Thyroid gland (tissue), 4 donors: Measurements from ENCODE around the gene INTS7. TPM values are rescaled to one million over a fixed set of nuclear protein-coding genes. Genes with fewer than 3 reads are reported as not detected.

Experiments used
- DNase-seq, 2 donors: peaks; one replicate each; pipeline ENCODE4 v3.0.0-alpha.2; 2019
- H3K27ac ChIP-seq, 3 donors: fragments of 200-600 bp; sonication (generic); 1 replicate in 2 of 3; 2 replicates in 1 of 3; pipeline ENCODE4 v1.5.1; 2016 to 2019; ENCODE audit warnings: mild to moderate bottlenecking in 1 of 3, moderate library complexity in 1 of 3
- H3K27me3 ChIP-seq: fragments of 200-600 bp; sonication (generic); one replicate; pipeline ENCODE4 v1.5.1; 2019
- H3K36me3 ChIP-seq, 2 donors: fragments of 200-600 bp; sonication (generic); one replicate each; pipeline ENCODE4 v1.5.1; 2016 to 2019
- H3K4me1 ChIP-seq, 2 donors: fragments of 200-600 bp; sonication (generic); one replicate each; pipeline ENCODE4 v1.5.1; 2017 to 2019
- H3K4me3 ChIP-seq, 3 donors: fragments of 200-600 bp; sonication (generic); replicated peaks in 1 of 3; 1 replicate in 2 of 3; 2 replicates in 1 of 3; pipeline ENCODE4 v1.5.1; 2016; ENCODE audit warnings: mild to moderate bottlenecking in 1 of 3
- H3K9me3 ChIP-seq: fragments of 200-600 bp; sonication (generic); one replicate; pipeline ENCODE4 v1.5.1; 2017
- POLR2A ChIP-seq, 2 donors: fragments of 450-650 bp; IDR thresholded peaks; one replicate each; pipeline ENCODE4 v1.6.1; 2017; ENCODE audit warnings: antibody characterized with exemption in 2 of 2, mild to moderate bottlenecking in 2 of 2, moderate library complexity in 1 of 2
- WGBS, 2 donors: methylation state at CpG; one replicate each; pipeline ENCODE4 v1.1.5; 2017; 5-methylcytosine and 5-hydroxymethylcytosine counted together
- intact Hi-C: fragments of 100-400 bp; cut with DNase I; formaldehyde crosslinking; loops from one replicate; pipeline ENCODE4 v1.15.1; 2023
- total RNA-seq, 4 donors: library from RNA; depleted of rRNA; stranded (reverse); fragments of >200 nt; gene quantifications; one replicate each; pipeline ENCODE4 v1.2.3, GENCODE V29; 2016
- TF ChIP-seq, protein P1 (sequence below), 6 experiments: fragments of 200-600 bp in 3 of 6; fragments of 450-650 bp in 3 of 6; sonication (generic) in 3 of 6; IDR thresholded peaks; one replicate each; pipeline ENCODE4 v1.5.1; 2016 to 2019; ENCODE audit warnings: antibody characterized with exemption in 6 of 6, mild to moderate bottlenecking in 2 of 6, inconsistent platforms in 1 of 6, moderate library complexity in 1 of 6

The INTS7 gene
- total RNA-seq, 4 donors from 2014 or later = 14.8 to 22.6 (median 19.5) TPM

- no peaks in the 10 kb centered on the region for H3K9me3 ChIP-seq
- H3K36me3 ChIP-seq = no peaks in the 10 kb centered on the region
- H3K27ac ChIP-seq = no peak overlapping the region
- no peak for TF ChIP-seq POLR2A (IDR thresholded peaks at IDR 0.05)
- TF ChIP-seq, protein P1, sequence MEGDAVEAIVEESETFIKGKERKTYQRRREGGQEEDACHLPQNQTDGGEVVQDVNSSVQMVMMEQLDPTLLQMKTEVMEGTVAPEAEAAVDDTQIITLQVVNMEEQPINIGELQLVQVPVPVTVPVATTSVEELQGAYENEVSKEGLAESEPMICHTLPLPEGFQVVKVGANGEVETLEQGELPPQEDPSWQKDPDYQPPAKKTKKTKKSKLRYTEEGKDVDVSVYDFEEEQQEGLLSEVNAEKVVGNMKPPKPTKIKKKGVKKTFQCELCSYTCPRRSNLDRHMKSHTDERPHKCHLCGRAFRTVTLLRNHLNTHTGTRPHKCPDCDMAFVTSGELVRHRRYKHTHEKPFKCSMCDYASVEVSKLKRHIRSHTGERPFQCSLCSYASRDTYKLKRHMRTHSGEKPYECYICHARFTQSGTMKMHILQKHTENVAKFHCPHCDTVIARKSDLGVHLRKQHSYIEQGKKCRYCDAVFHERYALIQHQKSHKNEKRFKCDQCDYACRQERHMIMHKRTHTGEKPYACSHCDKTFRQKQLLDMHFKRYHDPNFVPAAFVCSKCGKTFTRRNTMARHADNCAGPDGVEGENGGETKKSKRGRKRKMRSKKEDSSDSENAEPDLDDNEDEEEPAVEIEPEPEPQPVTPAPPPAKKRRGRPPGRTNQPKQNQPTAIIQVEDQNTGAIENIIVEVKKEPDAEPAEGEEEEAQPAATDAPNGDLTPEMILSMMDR (IDR thresholded peaks at IDR 0.05) = no peak
- DNase-seq = no peak
- intact Hi-C loops = no loop called here
- no peaks in the 10 kb centered on the region for H3K27me3 ChIP-seq
- H3K4me3 ChIP-seq = no peak overlapping the region
- H3K4me1 ChIP-seq = no peaks in the 10 kb centered on the region
- WGBS, 2 donors = 71 to 83% methylated on average over 4 of the region's 4 CpGs
Measured at GRCh38 chr1:211910913-211911485, 124.4 kb downstream of the INTS7 start.

DNA sequence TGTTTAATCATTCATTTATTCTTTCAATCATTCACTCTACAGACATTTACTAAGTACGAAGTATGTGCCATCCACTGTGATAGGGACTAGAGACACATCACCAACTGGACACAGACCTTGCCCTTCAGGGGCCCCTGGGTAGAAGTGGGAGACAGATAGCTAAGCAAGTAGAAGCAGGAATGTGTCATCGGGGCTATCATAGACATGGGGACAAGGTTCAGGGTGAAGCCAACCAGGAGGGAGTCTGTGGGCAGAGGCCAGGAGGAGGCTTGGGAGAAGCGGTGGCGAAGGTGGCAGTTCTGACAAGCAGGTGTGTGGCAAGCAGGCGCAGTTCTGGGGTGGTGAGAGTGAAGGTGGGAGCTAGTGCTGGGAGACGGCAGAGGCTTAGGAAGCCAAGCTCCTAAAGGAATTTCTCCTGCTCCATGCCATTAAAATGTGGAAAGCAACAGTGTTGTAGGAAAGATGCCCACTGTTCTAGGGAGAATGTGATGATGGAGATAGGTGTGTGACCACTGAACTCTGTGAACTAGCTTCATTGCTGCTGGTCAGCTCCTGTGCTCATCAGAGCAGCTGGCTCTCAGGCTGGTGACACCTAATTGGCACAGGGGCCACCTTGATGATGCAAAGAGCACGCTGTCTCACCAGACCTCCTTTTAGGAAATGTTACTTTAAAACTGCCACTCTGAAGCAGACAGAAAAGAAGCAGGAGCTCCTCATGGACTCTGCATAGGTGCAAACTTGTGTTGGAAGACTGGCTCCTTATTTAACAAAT lies 125.1 kb downstream of the INTS7 start:
- TF ChIP-seq POLR2A (IDR thresholded peaks at IDR 0.05) = no peak
- WGBS, 2 donors = 91 to 92% methylated on average over 7 of the region's 7 CpGs
- Histone ChIP-seq H3K36me3 (no peaks in the 10 kb centered on the region), H3K27me3 (no peaks in the 10 kb centered on the region), H3K9me3 (no peaks in the 10 kb centered on the region), H3K4me1 (no peaks in the 10 kb centered on the region), H3K4me3 (no peak overlapping the region), H3K27ac (no peak overlapping the region)
- intact Hi-C loops = no loop called here
- no peak for DNase-seq

- H3K4me1 ChIP-seq = no peaks in the 10 kb centered on the region
- no peak overlapping the region for H3K4me3 ChIP-seq
- H3K27me3 ChIP-seq = no peaks in the 10 kb centered on the region
- WGBS, 2 donors = 65 to 70% methylated on average over 8 to 9 of the region's 9 CpGs
- no peak for DNase-seq
- TF ChIP-seq POLR2A (IDR thresholded peaks at IDR 0.05) = no peak
- TF ChIP-seq, protein P1 (IDR thresholded peaks at IDR 0.05) = no peak
- H3K9me3 ChIP-seq = no peaks in the 10 kb centered on the region
- intact Hi-C loops = no loop called here
- H3K27ac ChIP-seq = no peak overlapping the region
- H3K36me3 ChIP-seq = no peaks in the 10 kb centered on the region
Measured at GRCh38 chr1:211909395-211909794, 126.0 kb downstream of the INTS7 start.

GRCh38 chr1:211908951-211909350 lies 126.4 kb downstream of the INTS7 start:
- Histone ChIP-seq H3K4me3 (no peak overlapping the region), H3K27ac (no peak overlapping the region), H3K9me3 (no peaks in the 10 kb centered on the region), H3K4me1 (no peaks in the 10 kb centered on the region), H3K36me3 (no peaks in the 10 kb centered on the region), H3K27me3 (no peaks in the 10 kb centered on the region)
- 88 to 92% methylated on average over 2 of the region's 2 CpGs for WGBS, 2 donors
- DNase-seq = no peak
- intact Hi-C loops = no loop called here
- TF ChIP-seq, protein P1 (IDR thresholded peaks at IDR 0.05) = no peak
- TF ChIP-seq POLR2A (IDR thresholded peaks at IDR 0.05) = no peak

GRCh38 chr1:211908453-211908852 lies 126.9 kb downstream of the INTS7 start:
- no peak overlapping the region for H3K4me3 ChIP-seq
- intact Hi-C loops = no loop called here
- H3K9me3 ChIP-seq = no peaks in the 10 kb centered on the region
- 74 to 76% methylated on average over 2 of the region's 2 CpGs for WGBS, 2 donors
- H3K27ac ChIP-seq = no peak overlapping the region
- H3K36me3 ChIP-seq = no peaks in the 10 kb centered on the region
- DNase-seq = no peak
- H3K4me1 ChIP-seq = no peaks in the 10 kb centered on the region
- TF ChIP-seq, protein P1 (IDR thresholded peaks at IDR 0.05) = no peak
- TF ChIP-seq POLR2A (IDR thresholded peaks at IDR 0.05) = no peak
- no peaks in the 10 kb centered on the region for H3K27me3 ChIP-seq
